Retina (tissue), 1 donor: ENCODE data around the gene LYST.
"Not testable (repeated sequence)": the region's sequence is repeated elsewhere in the genome, so short reads cannot be mapped to it uniquely, and the experiment has no call there.

Source experiments
- DNase-seq: peaks from one replicate; pipeline ENCODE4 v3.0.0-alpha.2; 2016

Gene LYST

DNA sequence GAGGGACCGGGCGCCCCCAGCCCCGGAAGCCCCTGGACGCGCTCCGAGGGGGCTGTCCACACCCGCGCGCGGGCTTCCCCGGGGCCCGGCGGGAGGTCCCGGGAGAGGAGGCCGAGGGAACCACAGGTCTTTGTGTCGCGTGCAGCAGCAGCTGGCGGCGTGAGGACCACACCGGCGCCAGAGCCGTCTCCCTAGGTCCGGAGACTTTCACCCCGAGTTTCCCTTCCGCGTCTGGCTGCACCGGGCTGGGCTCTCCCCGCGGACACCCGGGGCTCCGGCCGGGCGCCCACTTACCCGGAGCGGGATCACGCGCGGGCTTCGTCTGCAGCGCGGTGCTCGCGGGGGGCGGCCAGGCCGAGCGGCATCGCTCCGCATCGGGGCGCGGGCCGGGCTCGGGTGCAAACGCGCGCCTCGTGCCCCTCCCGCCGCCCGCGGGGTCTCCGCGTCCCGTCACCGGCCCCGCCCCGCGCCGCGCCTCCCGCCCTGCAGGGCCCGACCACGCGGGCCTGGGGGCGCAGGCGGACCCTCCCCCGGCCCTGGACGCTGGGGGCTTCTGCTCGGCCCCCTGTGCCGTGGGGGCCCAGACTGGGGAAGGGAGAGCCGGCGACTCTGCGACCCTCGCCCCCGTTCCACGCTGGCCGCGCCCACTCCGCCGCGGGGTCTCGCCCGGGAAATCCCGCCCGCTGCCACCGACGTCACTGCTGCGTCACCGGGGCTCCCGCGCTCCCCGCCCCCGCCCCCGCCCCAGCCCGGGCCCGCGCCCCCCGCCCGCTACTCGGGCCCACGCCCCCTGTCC is 217.1 kb downstream of the LYST start, which contains the start of gene GNG4:
GNG4 (minus strand) TSS at position 417 of the 796 bp plus-strand sequence. CDS start 65,946 bp downstream, outside the sequence.
- DNase-seq: peak; percentile 81

DNA sequence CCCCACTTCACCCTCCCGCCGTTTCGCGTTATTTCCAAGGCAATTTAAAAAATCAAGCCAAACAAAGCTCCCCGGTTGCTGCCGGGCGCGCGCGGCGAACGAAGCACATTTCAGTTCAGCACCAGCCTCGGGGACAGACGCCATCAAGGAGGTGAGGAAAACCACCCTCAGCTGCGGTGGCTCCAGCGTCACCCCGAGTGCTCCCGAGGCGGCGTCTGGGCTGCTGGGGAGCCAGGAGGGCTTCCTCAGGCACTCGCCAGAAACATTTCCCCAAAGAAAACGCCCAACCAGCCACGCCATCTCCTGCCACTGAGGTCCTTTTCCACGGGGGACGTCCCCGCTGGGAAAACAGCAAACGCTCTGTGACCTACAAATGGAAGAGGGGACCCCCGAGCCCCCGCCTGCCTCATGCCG is 217.7 kb downstream of the LYST start:
- peak; percentile 88 for DNase-seq

- peak; percentile 83 for DNase-seq
Measured at GRCh38 chr1:235648407-235648907, 218.2 kb downstream of the LYST start.

DNA sequence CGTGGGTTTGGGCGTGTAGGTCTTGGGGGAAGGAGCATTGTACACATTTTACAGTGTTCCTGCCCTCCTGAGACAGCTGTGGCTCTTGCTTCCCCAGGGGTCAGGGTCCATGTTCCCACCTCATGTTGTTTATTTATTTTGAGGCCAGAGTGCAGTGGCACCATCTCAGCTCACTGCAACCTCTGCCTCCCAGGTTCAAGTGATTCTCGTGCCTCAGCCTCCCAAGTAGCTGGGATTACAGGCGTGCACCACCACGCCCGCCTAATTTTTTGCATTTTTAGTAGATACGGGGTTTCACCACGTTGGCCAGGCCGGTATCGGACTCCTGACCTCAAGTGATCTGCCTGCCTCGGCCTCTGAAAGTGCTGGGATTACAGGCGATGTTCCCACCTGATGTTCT is 219.2 kb downstream of the LYST start:
- DNase-seq: not testable (repeated sequence)

- peak; percentile 57 for DNase-seq
Measured at GRCh38 chr1:235646463-235646862, 220.2 kb downstream of the LYST start.

DNA sequence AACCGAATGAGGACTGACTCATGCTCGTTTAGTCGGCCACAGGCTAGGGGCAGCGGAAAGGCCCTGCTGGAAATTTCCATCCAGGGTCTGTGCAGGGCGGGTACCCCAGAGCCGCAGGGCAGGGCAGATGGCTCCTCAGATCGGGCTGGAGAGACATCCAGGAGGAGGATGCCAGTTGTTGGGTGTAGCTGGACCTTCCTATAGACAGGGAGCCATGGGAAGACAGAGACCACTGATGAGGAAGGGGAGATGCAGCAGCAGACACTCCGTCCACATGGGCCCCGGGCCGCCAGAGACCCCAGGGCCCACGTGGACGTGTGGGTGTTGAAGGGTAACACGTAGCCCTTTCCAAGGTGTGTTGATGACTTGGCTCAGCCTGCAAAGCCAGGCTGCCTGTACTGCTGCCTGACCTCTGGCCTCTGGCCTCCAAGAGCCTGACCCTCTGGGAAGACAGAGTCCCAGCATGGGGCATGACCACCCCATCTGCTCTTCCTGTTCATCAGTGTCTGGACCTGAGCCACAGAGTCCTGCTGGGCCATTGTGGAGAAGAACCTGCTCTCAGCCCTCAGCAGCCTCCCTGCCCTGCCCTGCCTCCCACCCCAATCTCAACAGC is 221.9 kb downstream of the LYST start:
- DNase-seq: no peak

GRCh38 chr1:235643837-235644692 is 222.6 kb downstream of the LYST start:
- DNase-seq: no peak

DNA sequence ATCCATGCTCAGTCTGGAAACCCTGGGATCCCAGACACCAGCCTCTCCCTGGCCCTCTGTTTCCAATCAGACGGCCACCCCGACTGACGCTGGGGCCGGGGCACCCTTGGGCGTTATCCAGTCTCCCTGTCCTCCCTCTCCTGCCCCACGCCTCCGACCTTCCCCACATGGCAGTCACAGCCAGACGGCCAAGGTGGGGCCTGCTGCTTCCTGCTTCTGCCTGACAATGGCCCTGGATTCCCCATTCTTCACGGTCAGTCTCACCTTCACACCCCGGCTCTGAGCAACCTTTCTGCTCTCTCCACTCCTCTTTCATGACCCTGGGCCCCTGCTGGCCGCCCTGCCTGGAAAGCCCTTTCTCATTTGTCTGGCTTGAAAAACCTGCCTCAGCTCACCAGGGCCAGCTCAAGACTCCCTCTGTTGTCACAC is 223.7 kb downstream of the LYST start:
- DNase-seq: no peak

GRCh38 chr1:235642011-235642942 is 224.4 kb downstream of the LYST start:
- DNase-seq: no peak

DNA sequence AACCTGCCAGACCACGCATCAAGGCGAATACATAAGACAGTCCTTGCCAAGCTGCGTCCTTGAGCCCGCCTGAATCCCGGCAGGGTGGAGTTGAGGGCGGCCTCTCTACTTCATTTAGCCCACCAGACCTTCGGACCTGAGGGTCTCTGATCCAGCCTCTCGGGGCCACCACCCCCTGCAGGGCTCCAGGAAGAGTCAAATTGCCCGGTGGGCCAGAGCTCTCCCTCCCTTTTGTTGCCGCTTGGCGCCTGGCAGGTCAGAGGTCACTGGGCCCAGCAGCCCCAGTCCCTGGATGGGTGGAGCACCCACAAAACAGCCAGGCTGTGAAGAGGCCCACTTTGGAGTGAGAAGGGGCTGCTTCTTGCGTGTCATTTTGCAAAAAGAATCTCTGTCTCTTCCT is 226.1 kb downstream of the LYST start:
- DNase-seq: no peak

DNA sequence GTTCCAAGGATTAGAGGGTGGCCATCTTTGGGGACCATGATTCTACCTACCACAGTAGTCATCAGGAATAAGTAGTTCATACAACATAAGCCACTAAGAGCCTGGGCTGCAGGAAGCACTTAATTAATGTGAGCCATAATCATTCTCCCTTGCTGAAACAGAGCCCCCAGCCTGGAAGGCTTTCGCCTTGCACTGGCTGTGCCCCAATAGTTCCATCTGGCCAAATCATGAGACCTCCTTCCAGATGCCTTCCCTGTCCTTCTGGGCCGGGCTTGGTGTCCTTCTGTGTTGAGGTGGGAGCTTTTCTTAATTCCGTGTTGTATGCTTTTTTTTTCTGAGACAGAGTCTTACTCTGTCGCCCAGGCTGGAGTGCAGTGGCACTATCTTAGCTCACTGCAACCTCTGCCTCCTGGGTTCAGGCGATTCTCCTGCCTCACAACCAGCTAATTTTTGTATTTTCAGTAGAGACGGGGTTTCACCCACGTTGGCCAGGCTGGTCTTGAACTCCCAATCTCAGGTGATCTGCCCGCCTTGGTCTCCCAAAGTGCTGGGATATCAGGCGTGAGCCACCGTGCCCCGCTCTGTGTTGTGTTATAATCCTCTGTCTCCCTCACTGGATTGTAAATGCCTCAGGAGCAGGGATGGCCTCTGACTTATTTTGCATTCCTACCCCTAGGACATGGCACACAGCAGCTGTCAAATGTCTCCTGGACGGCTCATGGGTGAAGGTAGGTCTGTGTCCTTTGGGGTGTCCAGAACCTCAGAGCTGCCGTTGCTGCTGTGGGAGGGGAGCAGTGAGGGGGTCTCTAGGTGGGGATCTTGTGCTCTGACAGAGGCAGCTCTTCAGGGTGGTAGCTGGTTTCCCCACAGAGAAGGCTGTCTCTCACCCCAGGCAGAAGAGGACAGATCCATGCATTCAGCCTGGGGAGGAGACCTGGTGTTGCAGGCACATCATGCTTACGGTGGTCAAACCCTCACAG is 227.2 kb downstream of the LYST start:
- no peak for DNase-seq

DNA sequence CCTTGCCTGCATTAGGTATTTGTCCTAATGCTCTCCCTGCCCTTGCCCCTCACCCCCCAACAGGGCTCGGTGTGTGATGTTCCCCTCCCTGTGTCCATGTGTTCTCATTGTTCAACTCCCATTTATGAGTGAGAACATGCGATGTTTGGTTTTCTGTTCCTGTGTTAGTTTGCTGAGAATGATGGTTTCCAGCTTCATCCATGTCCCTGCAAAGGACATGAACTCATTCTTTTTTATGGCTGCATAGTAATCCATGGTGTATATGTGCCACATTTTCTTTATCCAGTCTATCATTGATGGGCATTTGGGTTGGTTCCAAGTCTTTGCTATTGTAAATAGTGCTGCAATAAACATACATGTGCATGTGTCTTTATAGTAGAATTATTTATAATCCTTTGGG is 228.1 kb downstream of the LYST start:
- DNase-seq: not testable (repeated sequence)

GRCh38 chr1:235637756-235638534 is 228.8 kb downstream of the LYST start:
- DNase-seq: no peak

GRCh38 chr1:235635938-235636662 is 230.6 kb downstream of the LYST start:
- no peak for DNase-seq

DNA sequence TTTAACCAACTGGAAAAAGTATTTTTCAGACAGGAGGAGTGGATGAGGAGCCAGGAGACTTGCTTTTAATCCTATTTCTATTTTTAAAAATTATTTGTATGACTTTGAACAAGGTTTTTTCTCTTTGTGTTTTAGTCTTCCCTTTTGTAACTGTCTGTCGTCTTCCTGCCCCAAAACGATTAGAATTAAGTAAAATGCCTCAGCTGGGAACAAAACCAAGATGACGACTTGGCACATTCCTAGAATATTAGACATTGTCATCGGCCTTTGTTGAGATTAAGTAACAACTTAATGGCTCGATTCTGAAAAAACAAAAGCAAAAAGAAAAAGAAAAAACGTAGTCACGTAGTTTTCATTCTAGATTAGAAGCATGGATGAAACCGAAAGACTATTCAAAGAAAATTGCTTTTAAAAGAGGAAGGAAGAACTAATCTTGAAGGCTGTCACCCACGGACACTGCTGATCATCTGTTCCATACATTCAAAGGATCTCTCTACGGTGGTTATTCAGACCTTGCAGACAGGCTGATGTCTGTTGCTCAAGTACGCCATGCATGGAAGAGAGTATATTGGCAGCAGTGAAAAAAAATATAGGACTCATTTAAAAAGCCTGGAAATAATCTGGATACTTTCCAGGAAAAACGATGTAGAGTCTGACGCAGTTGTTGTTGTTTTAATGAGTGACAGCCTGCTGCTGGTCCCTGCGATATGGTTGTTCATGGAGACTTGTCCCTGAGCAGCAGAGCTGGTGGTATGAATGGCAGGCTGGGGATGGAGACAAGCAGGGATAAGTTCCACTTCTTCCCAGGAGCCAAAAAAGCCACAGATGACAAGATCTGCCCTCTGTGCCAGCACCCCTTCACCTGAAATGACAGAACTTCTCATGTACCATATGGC is 234.0 kb downstream of the LYST start:
- DNase-seq: no peak

DNA sequence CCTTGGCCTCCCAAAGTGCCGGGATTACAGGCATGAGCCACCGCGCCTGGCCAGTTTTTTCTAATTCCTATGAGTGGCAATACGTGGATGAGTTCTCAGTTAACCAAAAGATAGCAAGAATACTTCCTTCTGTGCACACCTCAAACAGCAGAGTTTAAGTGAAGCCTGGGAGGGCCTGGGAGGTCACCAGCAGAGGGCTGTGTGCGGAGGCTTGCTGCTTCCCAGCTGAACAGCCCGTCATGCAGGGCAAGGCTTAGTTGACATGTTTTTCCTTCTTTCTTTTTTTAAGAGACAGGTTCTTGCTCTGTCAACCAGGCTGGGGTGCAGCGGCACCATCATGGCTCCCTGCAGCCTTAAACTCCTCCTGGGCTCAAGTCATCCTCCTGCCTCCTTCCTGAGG is 234.9 kb downstream of the LYST start:
- DNase-seq: no peak

GRCh38 chr1:235628316-235629005 is 238.2 kb downstream of the LYST start:
- no peak for DNase-seq
